Dedifferentiated amniotic fluid mesenchymal stem cell (primary cell): Measurements from ENCODE around the gene CHRNB2.
"Not testable (repeated sequence)": the region's sequence is repeated elsewhere in the genome, so short reads cannot be mapped to it uniquely, and the experiment has no call there.

Source experiments
- DNase-seq: peaks from one replicate; pipeline ENCODE4 v3.0.0-alpha.2; 2016; ENCODE audit errors: extremely low spot score

Gene CHRNB2

GRCh38 chr1:154567386-154568156, at the start of gene CHRNB2:
Gene CHRNB2 (plus strand): TSS chr1:154567778. CDS start chr1:154568045, 267 bp downstream.
- DNase-seq, result no peak

- DNase-seq, result no peak
Measured at GRCh38 chr1:154519591-154519991, 48.0 kb upstream of the CHRNB2 start.

GRCh38 chr1:154520333-154520732, 47.2 kb upstream of the CHRNB2 start:
- no peak for DNase-seq

GRCh38 chr1:154521695-154522094, 45.9 kb upstream of the CHRNB2 start:
- no peak for DNase-seq

- DNase-seq, result no peak
Measured at GRCh38 chr1:154524881-154525280, 42.7 kb upstream of the CHRNB2 start.

- DNase-seq, result no peak
Measured at GRCh38 chr1:154527192-154527591, 40.4 kb upstream of the CHRNB2 start.

- DNase-seq, result no peak
Measured at GRCh38 chr1:154529308-154529707, 38.3 kb upstream of the CHRNB2 start.

GRCh38 chr1:154531950-154532349, 35.6 kb upstream of the CHRNB2 start:
- DNase-seq, result not testable (repeated sequence)

- DNase-seq, result no peak
Measured at GRCh38 chr1:154533952-154534844, 33.4 kb upstream of the CHRNB2 start.

- DNase-seq, result no peak
Measured at GRCh38 chr1:154536570-154536969, 31.0 kb upstream of the CHRNB2 start.

- DNase-seq, result no peak
Measured at GRCh38 chr1:154539486-154540483, 27.8 kb upstream of the CHRNB2 start.

- no peak for DNase-seq
Measured at GRCh38 chr1:154541231-154541630, 26.3 kb upstream of the CHRNB2 start.

GRCh38 chr1:154546264-154547063, 21.1 kb upstream of the CHRNB2 start:
- no peak for DNase-seq

- no peak for DNase-seq
Measured at GRCh38 chr1:154547105-154547732, 20.4 kb upstream of the CHRNB2 start.

- DNase-seq, result no peak
Measured at GRCh38 chr1:154548028-154548427, 19.6 kb upstream of the CHRNB2 start.

GRCh38 chr1:154549202-154549770, 18.3 kb upstream of the CHRNB2 start:
- DNase-seq, result no peak

GRCh38 chr1:154550070-154550469, 17.5 kb upstream of the CHRNB2 start:
- no peak for DNase-seq

- no peak for DNase-seq
Measured at GRCh38 chr1:154550657-154551056, 16.9 kb upstream of the CHRNB2 start.

GRCh38 chr1:154551474-154551873, 16.1 kb upstream of the CHRNB2 start:
- DNase-seq, result no peak

- no peak for DNase-seq
Measured at GRCh38 chr1:154552036-154552435, 15.5 kb upstream of the CHRNB2 start.
